Natural killer cell (primary cell): ENCODE data around the gene IGSF23. TPM values are rescaled to one million over a fixed set of nuclear protein-coding genes. Genes with fewer than 3 reads are reported as not detected.

Experiments used
- ATAC-seq, 3 donors: fragments of 150-1000 bp in 2 of 3; fragments of 200-7000 bp in 1 of 3; cut with Tn5 transposase; 1 replicate in 1 of 3; 2 replicates in 2 of 3; pipeline ENCODE4 v1.10.0; 2021; ENCODE audit warnings: mild to moderate bottlenecking in 2 of 3, moderate library complexity in 2 of 3
- DNase-seq, 2 donors: peaks; one replicate each; pipeline versions ENCODE4 v3.0.0 to v3.0.0-alpha.2; 2013 to 2021; ENCODE audit warnings: mixed read lengths in 1 of 2
- H3K27ac ChIP-seq: one replicate; pipeline ENCODE4 v1.5.1; 2013; ENCODE audit warnings: mild to moderate bottlenecking, low read length
- H3K27me3 ChIP-seq: one replicate; pipeline ENCODE4 v1.6.1; 2013; ENCODE audit warnings: low read length; ENCODE audit not compliant: control insufficient read depth, insufficient read depth
- H3K36me3 ChIP-seq: one replicate; pipeline ENCODE4 v1.6.1; 2013; ENCODE audit warnings: low read length; ENCODE audit not compliant: control insufficient read depth, insufficient read depth
- H3K4me1 ChIP-seq: one replicate; pipeline ENCODE4 v1.6.1; 2013; ENCODE audit warnings: low read length; ENCODE audit not compliant: control insufficient read depth, insufficient read depth
- H3K4me3 ChIP-seq: one replicate; pipeline ENCODE4 v1.5.1; 2013; ENCODE audit warnings: low read length
- H3K9me3 ChIP-seq: one replicate; pipeline ENCODE4 v1.6.1; 2013; ENCODE audit warnings: low read length; ENCODE audit not compliant: control insufficient read depth, insufficient read depth
- H3K27ac Mint-ChIP-seq, 2 donors: one replicate each; pipeline ENCODE4 v1.8.0; 2022; ENCODE audit warnings: mild to moderate bottlenecking in 2 of 2, mixed read lengths in 2 of 2, moderate library complexity in 1 of 2
- H3K27me3 Mint-ChIP-seq, 2 donors: one replicate each; pipeline ENCODE4 v1.8.0; 2022; ENCODE audit warnings: low read depth in 2 of 2, mixed read lengths in 2 of 2
- H3K36me3 Mint-ChIP-seq: one replicate; pipeline ENCODE4 v1.8.0; 2022; ENCODE audit warnings: mixed read lengths
- H3K4me1 Mint-ChIP-seq, 2 donors: one replicate each; pipeline ENCODE4 v1.8.0; 2022; ENCODE audit warnings: mixed read lengths in 2 of 2
- H3K4me3 Mint-ChIP-seq: one replicate; pipeline ENCODE4 v1.8.0; 2022; ENCODE audit warnings: mild to moderate bottlenecking, moderate library complexity, mixed read lengths
- H3K9me3 Mint-ChIP-seq, 2 donors: one replicate each; pipeline ENCODE4 v1.8.0; 2022; ENCODE audit warnings: mixed read lengths in 2 of 2
- WGBS: methylation state at CpG from one replicate; pipeline ENCODE4 v1.1.7; 2013; ENCODE audit warnings: missing lambda C conversion rate; ENCODE audit not compliant: insufficient coverage; 5-methylcytosine and 5-hydroxymethylcytosine counted together
- intact Hi-C: fragments of 100-400 bp; cut with micrococcal nuclease; formaldehyde crosslinking; loops from one replicate; pipeline ENCODE4 v1.14.2; 2022
- total RNA-seq, 4 donors: library from RNA; stranded (reverse); fragments of 120-200 nt in 1 of 4; gene quantifications; one replicate each; pipeline versions ENCODE4 v1.2.3 to v1.2.4, GENCODE V29; 2013 to 2022
- TF ChIP-seq, protein P1 (sequence below): fragments of 200-600 bp; IDR thresholded peaks from one replicate; pipeline ENCODE4 v1.8.0; 2022; ENCODE audit warnings: antibody characterized with exemption

Gene IGSF23
- total RNA-seq, 3 donors from 2014 or later (not counting 1 experiment from before 2014, with no cell fraction given), result not detected

DNA sequence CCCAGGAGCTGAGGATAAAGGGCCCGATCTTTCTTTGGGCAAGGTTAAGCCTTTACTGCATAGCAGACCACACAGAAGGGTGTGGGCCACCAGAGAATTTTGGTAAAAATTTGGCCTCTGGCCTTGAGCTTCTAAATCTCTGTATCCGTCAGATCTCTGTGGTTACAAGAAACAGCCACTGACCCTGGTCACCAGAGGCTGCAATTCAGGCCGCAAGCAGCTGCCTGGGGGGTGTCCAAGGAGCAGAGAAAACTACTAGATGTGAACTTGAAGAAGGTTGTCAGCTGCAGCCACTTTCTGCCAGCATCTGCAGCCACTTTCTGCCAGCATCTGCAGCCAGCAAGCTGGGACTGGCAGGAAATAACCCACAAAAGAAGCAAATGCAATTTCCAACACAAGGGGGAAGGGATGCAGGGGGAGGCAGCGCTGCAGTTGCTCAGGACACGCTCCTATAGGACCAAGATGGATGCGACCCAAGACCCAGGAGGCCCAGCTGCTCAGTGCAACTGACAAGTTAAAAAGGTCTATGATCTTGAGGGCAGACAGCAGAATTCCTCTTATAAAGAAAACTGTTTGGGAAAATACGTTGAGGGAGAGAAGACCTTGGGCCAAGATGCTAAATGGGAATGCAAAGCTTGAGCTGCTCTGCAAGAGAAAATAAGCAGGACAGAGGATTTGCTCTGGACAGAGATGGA, 49.5 kb downstream of the IGSF23 start:
- intact Hi-C loops, result no loop called here
- no peaks in the 10 kb centered on the region for H3K9me3 ChIP-seq
- no peak overlapping the region for H3K27ac ChIP-seq
- ATAC-seq (no peak), DNase-seq (no peak)
- Mint-ChIP-seq H3K27ac (no peak overlapping the region), H3K4me3 (no peak overlapping the region), H3K27me3 (no peaks in the 10 kb centered on the region), H3K36me3 (no peaks in the 10 kb centered on the region), H3K4me1 (no peaks in the 10 kb centered on the region), H3K9me3 (no peaks in the 10 kb centered on the region)
- H3K36me3 ChIP-seq, result no peaks in the 10 kb centered on the region
- no peaks in the 10 kb centered on the region for H3K27me3 ChIP-seq
- no peak overlapping the region for H3K4me3 ChIP-seq
- 93% methylated on average over 7 of the region's 7 CpGs for WGBS
- TF ChIP-seq, protein P1, sequence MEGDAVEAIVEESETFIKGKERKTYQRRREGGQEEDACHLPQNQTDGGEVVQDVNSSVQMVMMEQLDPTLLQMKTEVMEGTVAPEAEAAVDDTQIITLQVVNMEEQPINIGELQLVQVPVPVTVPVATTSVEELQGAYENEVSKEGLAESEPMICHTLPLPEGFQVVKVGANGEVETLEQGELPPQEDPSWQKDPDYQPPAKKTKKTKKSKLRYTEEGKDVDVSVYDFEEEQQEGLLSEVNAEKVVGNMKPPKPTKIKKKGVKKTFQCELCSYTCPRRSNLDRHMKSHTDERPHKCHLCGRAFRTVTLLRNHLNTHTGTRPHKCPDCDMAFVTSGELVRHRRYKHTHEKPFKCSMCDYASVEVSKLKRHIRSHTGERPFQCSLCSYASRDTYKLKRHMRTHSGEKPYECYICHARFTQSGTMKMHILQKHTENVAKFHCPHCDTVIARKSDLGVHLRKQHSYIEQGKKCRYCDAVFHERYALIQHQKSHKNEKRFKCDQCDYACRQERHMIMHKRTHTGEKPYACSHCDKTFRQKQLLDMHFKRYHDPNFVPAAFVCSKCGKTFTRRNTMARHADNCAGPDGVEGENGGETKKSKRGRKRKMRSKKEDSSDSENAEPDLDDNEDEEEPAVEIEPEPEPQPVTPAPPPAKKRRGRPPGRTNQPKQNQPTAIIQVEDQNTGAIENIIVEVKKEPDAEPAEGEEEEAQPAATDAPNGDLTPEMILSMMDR, result no peak
- no peaks in the 10 kb centered on the region for H3K4me1 ChIP-seq

DNA sequence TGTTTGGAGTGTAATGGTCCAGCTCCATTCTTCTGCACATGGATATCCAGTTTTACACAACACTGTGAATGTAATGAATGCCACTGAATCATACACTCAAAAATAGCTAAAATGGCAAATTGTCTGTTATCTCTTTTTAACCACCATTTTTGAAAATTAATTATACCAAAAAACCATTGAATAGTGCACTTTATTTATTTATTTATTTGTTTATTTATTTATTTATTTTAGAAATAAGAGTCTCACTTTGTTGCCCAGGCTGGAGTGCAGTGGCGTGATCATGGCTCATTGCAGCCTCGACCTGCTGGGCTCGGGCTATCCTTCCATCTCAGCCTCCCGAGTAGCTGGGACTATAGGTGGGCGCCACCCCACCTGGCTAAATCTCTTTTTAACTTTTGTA, 50.6 kb downstream of the IGSF23 start:
- H3K4me3 Mint-ChIP-seq, result no peak overlapping the region
- no peaks in the 10 kb centered on the region for H3K9me3 ChIP-seq
- no peak for DNase-seq
- H3K9me3 Mint-ChIP-seq, result no peaks in the 10 kb centered on the region
- H3K4me1 ChIP-seq, result no peaks in the 10 kb centered on the region
- ATAC-seq, result no peak
- H3K27me3 Mint-ChIP-seq, result no peaks in the 10 kb centered on the region
- no peaks in the 10 kb centered on the region for H3K27me3 ChIP-seq
- H3K36me3 Mint-ChIP-seq, result no peaks in the 10 kb centered on the region
- TF ChIP-seq, protein P1, result no peak
- WGBS, result 93% methylated on average over 5 of the region's 5 CpGs
- H3K4me1 Mint-ChIP-seq, result no peaks in the 10 kb centered on the region
- no peak overlapping the region for H3K27ac Mint-ChIP-seq
- intact Hi-C loops, result no loop called here
- H3K36me3 ChIP-seq, result no peaks in the 10 kb centered on the region
- H3K4me3 ChIP-seq, result no peak overlapping the region
- H3K27ac ChIP-seq, result no peak overlapping the region

DNA sequence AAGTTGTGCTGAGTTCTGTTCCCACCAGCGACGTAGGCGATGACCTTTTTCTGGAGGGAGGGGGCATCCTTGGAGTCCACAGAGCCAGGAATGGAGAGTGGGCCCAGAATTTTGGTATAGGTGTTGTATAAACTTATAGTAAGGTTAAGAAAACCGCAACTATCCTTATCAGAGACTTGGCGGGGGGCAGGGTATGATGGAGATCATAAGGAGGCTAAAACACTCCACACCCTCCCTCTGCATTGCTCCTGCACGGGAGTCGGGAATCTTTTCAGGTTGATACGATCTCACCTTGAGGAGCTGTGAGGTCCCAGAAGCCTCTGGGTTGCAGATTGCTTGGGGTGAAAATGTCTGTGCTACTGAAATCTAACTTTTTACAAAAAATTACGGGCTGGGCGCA, 51.6 kb downstream of the IGSF23 start:
- H3K36me3 Mint-ChIP-seq, result no peaks in the 10 kb centered on the region
- TF ChIP-seq, protein P1, result no peak
- Histone ChIP-seq H3K36me3 (no peaks in the 10 kb centered on the region), H3K4me3 (no peak overlapping the region), H3K9me3 (no peaks in the 10 kb centered on the region), H3K27me3 (no peaks in the 10 kb centered on the region), H3K27ac (no peak overlapping the region), H3K4me1 (no peaks in the 10 kb centered on the region)
- H3K27me3 Mint-ChIP-seq, result no peaks in the 10 kb centered on the region
- H3K9me3 Mint-ChIP-seq, result no peaks in the 10 kb centered on the region
- H3K27ac Mint-ChIP-seq, result no peak overlapping the region
- intact Hi-C loops, result no loop called here
- ATAC-seq, result no peak
- DNase-seq, result no peak
- H3K4me3 Mint-ChIP-seq, result no peak overlapping the region
- H3K4me1 Mint-ChIP-seq, result no peaks in the 10 kb centered on the region
- 98% methylated on average over 7 of the region's 10 CpGs for WGBS
